SK-N-SH (cell line): ENCODE results near the gene MARK3. TPM values are rescaled to one million over a fixed set of nuclear protein-coding genes. Genes with fewer than 3 reads are reported as not detected.

Experiments used
- CTCF ChIA-PET: fragments of 300-600, 350-600 bp; formaldehyde crosslinking; extraction: SDS; loops from one replicate; lab custom pipeline; 2021; lab: Yijun Ruan, JAX
- POLR2A ChIA-PET: fragments of 350-600 bp; sonication (Branson Sonifier 250); formaldehyde crosslinking; extraction: SDS; loops from one replicate; lab custom pipeline; 2020; ENCODE audit warnings: antibody characterized with exemption, inconsistent platforms; lab: Yijun Ruan, JAX
- DNase-seq: peaks from one replicate; pipeline ENCODE4 v3.0.0; 2012
- H2AFZ ChIP-seq: fragments of 200-600 bp; sonication (generic); 2 replicates; pipeline ENCODE4 v1.8.1; 2016; ENCODE audit warnings: antibody characterized with exemption, mild to moderate bottlenecking, low read depth
- H3F3A ChIP-seq: fragments of 200-600 bp; sonication (generic); replicated peaks from 2 replicates; pipeline ENCODE3; 2016; ENCODE audit warnings: antibody characterized with exemption, mild to moderate bottlenecking; ENCODE audit not compliant: insufficient read depth
- H3K27ac ChIP-seq, 2 experiments: fragments of 200-500 bp in 1 of 2; fragments of 200-600 bp in 1 of 2; sonication (Bioruptor generic) in 1 of 2; sonication (generic), shearing (Covaris generic) in 1 of 2; 2 replicates each; pipeline versions ENCODE4 v1.5.1 to v1.6.1; 2014 to 2016; ENCODE audit warnings: low read depth in 2 of 2, inconsistent platforms in 1 of 2, low read length in 1 of 2, mild to moderate bottlenecking in 1 of 2, mixed read lengths in 1 of 2
- H3K27me3 ChIP-seq: fragments of 200-600 bp; sonication (generic), shearing (Covaris generic); 2 replicates; pipeline ENCODE4 v1.6.1; 2016; ENCODE audit warnings: mixed run types; ENCODE audit not compliant: insufficient read depth
- H3K36me3 ChIP-seq, 2 experiments: fragments of 200-500 bp in 1 of 2; fragments of 200-600 bp in 1 of 2; sonication (Bioruptor generic) in 1 of 2; sonication (generic) in 1 of 2; replicated peaks in 1 of 2; 2 replicates each; pipeline versions ENCODE3 to v1.5.1; 2014 to 2016; ENCODE audit warnings: low read length in 1 of 2, mild to moderate bottlenecking in 1 of 2; ENCODE audit not compliant: insufficient read depth in 2 of 2, control insufficient read depth in 1 of 2
- H3K4me1 ChIP-seq, 2 experiments: fragments of 200-500 bp in 1 of 2; fragments of 200-600 bp in 1 of 2; sonication (Bioruptor generic) in 1 of 2; sonication (generic), shearing (Covaris generic) in 1 of 2; 2 replicates each; pipeline versions ENCODE4 v1.5.1 to v1.6.1; 2014 to 2016; ENCODE audit warnings: low read depth in 1 of 2, low read length in 1 of 2, mixed run types in 1 of 2; ENCODE audit not compliant: insufficient read depth in 2 of 2, control insufficient read depth in 1 of 2
- H3K4me2 ChIP-seq: fragments of 200-600 bp; sonication (generic), shearing (Covaris generic); 2 replicates; pipeline ENCODE4 v1.6.1; 2017; ENCODE audit warnings: mixed run types
- H3K4me3 ChIP-seq, 2 experiments: fragments of 200-500 bp in 1 of 2; fragments of 200-600 bp in 1 of 2; sonication (Bioruptor generic) in 1 of 2; sonication (generic), shearing (Covaris generic) in 1 of 2; 2 replicates each; pipeline versions ENCODE4 v1.5.1 to v1.8.1; 2014 to 2016; ENCODE audit warnings: low read depth in 2 of 2, inconsistent platforms in 1 of 2, low read length in 1 of 2, mild to moderate bottlenecking in 1 of 2, mixed read lengths in 1 of 2, moderate library complexity in 1 of 2
- H3K79me2 ChIP-seq: fragments of 200-600 bp; sonication (generic); 2 replicates; pipeline ENCODE4 v1.8.1; 2017; ENCODE audit warnings: mild to moderate bottlenecking; ENCODE audit not compliant: insufficient read depth
- H3K9ac ChIP-seq: fragments of 200-600 bp; sonication (generic); 2 replicates; pipeline ENCODE4 v1.6.1; 2017; ENCODE audit warnings: mixed run types
- H3K9me2 ChIP-seq: fragments of 200-600 bp; sonication (generic); 2 replicates; pipeline ENCODE4 v1.6.1; 2017; ENCODE audit warnings: mixed run types
- H3K9me3 ChIP-seq: fragments of 200-600 bp; sonication (generic); 2 replicates; pipeline ENCODE4 v1.6.1; 2017; ENCODE audit warnings: mixed run types, mild to moderate bottlenecking, moderate library complexity
- H4K20me1 ChIP-seq: fragments of 200-600 bp; sonication (generic); 2 replicates; pipeline ENCODE4 v1.6.1; 2017; ENCODE audit warnings: mild to moderate bottlenecking, mixed run types; ENCODE audit not compliant: insufficient read depth
- CHD2 ChIP-seq: fragments of 150-350 bp; IDR thresholded peaks from 2 replicates; pipeline ENCODE4 v1.6.1; 2018; ENCODE audit warnings: low read length; ENCODE audit not compliant: partially characterized antibody
- CTCF ChIP-seq: fragments of 200-600 bp; sonication (generic); IDR thresholded peaks from 2 replicates; pipeline ENCODE4 v1.6.1; 2017; ENCODE audit warnings: antibody characterized with exemption, mild to moderate bottlenecking, moderate library complexity
- ELF1 ChIP-seq: IDR thresholded peaks from 2 replicates; pipeline ENCODE4 v1.4.0; 2012
- EP300 ChIP-seq, 2 experiments: IDR thresholded peaks; 2 replicates each; pipeline versions ENCODE4 v1.4.0 to v1.6.1; 2012; ENCODE audit warnings: borderline replicate concordance in 1 of 2, low read depth in 1 of 2, low read length in 1 of 2
- EZH2phosphoT487 ChIP-seq: fragments of 200-600 bp; sonication (generic); IDR thresholded peaks from 2 replicates; pipeline ENCODE4 v1.6.1; 2017; ENCODE audit warnings: low read depth, mixed run types, mild to moderate bottlenecking, antibody characterized with exemption, moderate library complexity, borderline replicate concordance
- FOXJ3 ChIP-seq: sonication (generic); formaldehyde crosslinking; IDR thresholded peaks from 2 replicates; pipeline ENCODE4 v1.5.1; 2020; ENCODE audit warnings: mild to moderate bottlenecking, missing genetic modification reagents
- FOXM1 ChIP-seq: IDR thresholded peaks from 2 replicates; pipeline ENCODE4 v1.4.0; 2012; ENCODE audit warnings: low read depth, mild to moderate bottlenecking
- JUND ChIP-seq: IDR thresholded peaks from 2 replicates; pipeline ENCODE4 v1.4.0; 2012
- NFIC ChIP-seq: IDR thresholded peaks from 2 replicates; pipeline ENCODE4 v1.4.0; 2012; ENCODE audit warnings: borderline replicate concordance
- NRF1 ChIP-seq: IDR thresholded peaks from 2 replicates; pipeline ENCODE4 v1.6.1; 2012; ENCODE audit warnings: low read depth, mild to moderate bottlenecking, low read length
- POLR2AphosphoS5 ChIP-seq: IDR thresholded peaks from 2 replicates; pipeline ENCODE4 v1.6.1; 2012; ENCODE audit warnings: low read depth, low read length
- RFX5 ChIP-seq: IDR thresholded peaks from 2 replicates; pipeline ENCODE4 v1.6.1; 2012; ENCODE audit warnings: mild to moderate bottlenecking, improper control_type of control experiment, low read length
- RXRA ChIP-seq: IDR thresholded peaks from 2 replicates; pipeline ENCODE4 v1.4.0; 2012; ENCODE audit warnings: low read depth, mild to moderate bottlenecking, borderline replicate concordance
- SMC3 ChIP-seq: IDR thresholded peaks from 2 replicates; pipeline ENCODE4 v1.6.1; 2012; ENCODE audit warnings: low read depth, low read length, improper control_type of control experiment
- TCF12 ChIP-seq: IDR thresholded peaks from 2 replicates; pipeline ENCODE4 v1.4.0; 2012
- USF2 ChIP-seq: fragments of 150-350 bp; IDR thresholded peaks from 2 replicates; pipeline ENCODE4 v1.6.1; 2017; ENCODE audit warnings: antibody characterized with exemption, low read length, low read depth, borderline replicate concordance
- YY1 ChIP-seq: IDR thresholded peaks from 2 replicates; pipeline ENCODE4 v1.4.0; 2012; ENCODE audit warnings: low read depth, mild to moderate bottlenecking
- WGBS: methylation state at CpG from one replicate; pipeline ENCODE4 v1.1.6; 2017; ENCODE audit warnings: low lambda C conversion rate; 5-methylcytosine and 5-hydroxymethylcytosine counted together
- polyA plus RNA-seq, 3 experiments: library from polyadenylated mRNA; depleted of rRNA; stranded (reverse); fragments of >200 nt; gene quantifications; 2 replicates each; pipeline ENCODE4 v1.2.3, GENCODE V29; 2012
- TF ChIP-seq, protein P1 (sequence below): IDR thresholded peaks from 2 replicates; pipeline ENCODE4 v1.4.0; 2012; ENCODE audit warnings: low read depth
- TF ChIP-seq, protein P2 (sequence below): IDR thresholded peaks from 2 replicates; pipeline ENCODE4 v1.4.0; 2012; ENCODE audit warnings: low read depth, borderline replicate concordance
- TF ChIP-seq, protein P3 (sequence below): IDR thresholded peaks from 2 replicates; pipeline ENCODE4 v1.6.1; 2012; ENCODE audit warnings: mild to moderate bottlenecking, low read depth, low read length, moderate library complexity

Gene MARK3
- polyA plus RNA-seq, 1 of the 3 experiments (the other 2 are of a cell fraction) = 73.4 TPM

DNA sequence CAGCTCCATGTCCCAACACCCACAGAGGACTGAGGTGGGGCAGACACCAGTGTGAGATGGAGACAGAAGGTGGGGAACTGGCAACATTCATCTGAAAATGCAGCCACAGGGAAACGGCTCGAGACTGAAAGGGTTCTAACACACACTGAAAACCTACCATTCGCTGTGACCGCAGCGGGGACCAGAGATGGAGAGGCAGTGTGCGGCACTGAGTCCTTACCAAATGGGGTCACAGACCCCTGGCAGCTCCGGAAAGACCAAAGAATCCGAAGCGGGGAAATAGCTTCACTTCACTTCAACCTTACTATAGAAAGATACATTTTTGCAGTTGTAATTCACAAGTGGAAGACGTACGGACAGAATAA lies 167.6 kb downstream of the MARK3 start:
- peak overlapping the region in 1 of 2 experiments; percentile 77; a peak in 2 of 4 replicates for H3K27ac ChIP-seq
- TF ChIP-seq CTCF (no peak), EP300 (IDR thresholded peaks at IDR 0.05; ENCODE audit: borderline replicate concordance in 1 of 2, low read depth in 1 of 2, low read length in 1 of 2) (no peak), YY1 (no peak), USF2 (no peak), JUND (no peak), POLR2AphosphoS5 (no peak), ELF1 (no peak), NFIC (no peak), SMC3 (no peak), FOXM1 (no peak), CHD2 (no peak), EZH2phosphoT487 (no peak), NRF1 (no peak), RFX5 (no peak), FOXJ3 (CRISPR knock-in tag) (no peak), TCF12 (no peak), RXRA (no peak)
- TF ChIP-seq, protein P1, sequence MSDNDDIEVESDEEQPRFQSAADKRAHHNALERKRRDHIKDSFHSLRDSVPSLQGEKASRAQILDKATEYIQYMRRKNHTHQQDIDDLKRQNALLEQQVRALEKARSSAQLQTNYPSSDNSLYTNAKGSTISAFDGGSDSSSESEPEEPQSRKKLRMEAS = no peak
- TF ChIP-seq, protein P2, sequence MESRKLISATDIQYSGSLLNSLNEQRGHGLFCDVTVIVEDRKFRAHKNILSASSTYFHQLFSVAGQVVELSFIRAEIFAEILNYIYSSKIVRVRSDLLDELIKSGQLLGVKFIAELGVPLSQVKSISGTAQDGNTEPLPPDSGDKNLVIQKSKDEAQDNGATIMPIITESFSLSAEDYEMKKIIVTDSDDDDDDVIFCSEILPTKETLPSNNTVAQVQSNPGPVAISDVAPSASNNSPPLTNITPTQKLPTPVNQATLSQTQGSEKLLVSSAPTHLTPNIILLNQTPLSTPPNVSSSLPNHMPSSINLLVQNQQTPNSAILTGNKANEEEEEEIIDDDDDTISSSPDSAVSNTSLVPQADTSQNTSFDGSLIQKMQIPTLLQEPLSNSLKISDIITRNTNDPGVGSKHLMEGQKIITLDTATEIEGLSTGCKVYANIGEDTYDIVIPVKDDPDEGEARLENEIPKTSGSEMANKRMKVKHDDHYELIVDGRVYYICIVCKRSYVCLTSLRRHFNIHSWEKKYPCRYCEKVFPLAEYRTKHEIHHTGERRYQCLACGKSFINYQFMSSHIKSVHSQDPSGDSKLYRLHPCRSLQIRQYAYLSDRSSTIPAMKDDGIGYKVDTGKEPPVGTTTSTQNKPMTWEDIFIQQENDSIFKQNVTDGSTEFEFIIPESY = no peak
- TF ChIP-seq, protein P3, sequence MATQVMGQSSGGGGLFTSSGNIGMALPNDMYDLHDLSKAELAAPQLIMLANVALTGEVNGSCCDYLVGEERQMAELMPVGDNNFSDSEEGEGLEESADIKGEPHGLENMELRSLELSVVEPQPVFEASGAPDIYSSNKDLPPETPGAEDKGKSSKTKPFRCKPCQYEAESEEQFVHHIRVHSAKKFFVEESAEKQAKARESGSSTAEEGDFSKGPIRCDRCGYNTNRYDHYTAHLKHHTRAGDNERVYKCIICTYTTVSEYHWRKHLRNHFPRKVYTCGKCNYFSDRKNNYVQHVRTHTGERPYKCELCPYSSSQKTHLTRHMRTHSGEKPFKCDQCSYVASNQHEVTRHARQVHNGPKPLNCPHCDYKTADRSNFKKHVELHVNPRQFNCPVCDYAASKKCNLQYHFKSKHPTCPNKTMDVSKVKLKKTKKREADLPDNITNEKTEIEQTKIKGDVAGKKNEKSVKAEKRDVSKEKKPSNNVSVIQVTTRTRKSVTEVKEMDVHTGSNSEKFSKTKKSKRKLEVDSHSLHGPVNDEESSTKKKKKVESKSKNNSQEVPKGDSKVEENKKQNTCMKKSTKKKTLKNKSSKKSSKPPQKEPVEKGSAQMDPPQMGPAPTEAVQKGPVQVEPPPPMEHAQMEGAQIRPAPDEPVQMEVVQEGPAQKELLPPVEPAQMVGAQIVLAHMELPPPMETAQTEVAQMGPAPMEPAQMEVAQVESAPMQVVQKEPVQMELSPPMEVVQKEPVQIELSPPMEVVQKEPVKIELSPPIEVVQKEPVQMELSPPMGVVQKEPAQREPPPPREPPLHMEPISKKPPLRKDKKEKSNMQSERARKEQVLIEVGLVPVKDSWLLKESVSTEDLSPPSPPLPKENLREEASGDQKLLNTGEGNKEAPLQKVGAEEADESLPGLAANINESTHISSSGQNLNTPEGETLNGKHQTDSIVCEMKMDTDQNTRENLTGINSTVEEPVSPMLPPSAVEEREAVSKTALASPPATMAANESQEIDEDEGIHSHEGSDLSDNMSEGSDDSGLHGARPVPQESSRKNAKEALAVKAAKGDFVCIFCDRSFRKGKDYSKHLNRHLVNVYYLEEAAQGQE = no peak
- no peaks in the 10 kb centered on the region for H3K27me3 ChIP-seq
- ChIA-PET POLR2A (interaction anchor here (1.3 kb wide), 1 partner anchor 9 kb away, joined by 4 read pairs; the partner anchor contains the start of genes BAG5 and COA8), CTCF (interaction anchor here (1.0 to 11.6 kb wide), 5 partner anchors 9 to 52 kb away, joined by 3 to 194 read pairs (median 11); partner anchors contain the start of genes BAG5 and CKB)
- H3F3A ChIP-seq = peaks cover 27% of the 10 kb centered on the region
- H3K79me2 ChIP-seq = peaks cover 67% of the 10 kb centered on the region
- H3K9me2 ChIP-seq = no peaks in the 10 kb centered on the region
- 97% methylated on average over 11 of the region's 11 CpGs for WGBS
- DNase-seq = no peak
- peaks cover 2 to 19% of the 10 kb centered on the region in 2 experiments; a peak in 3 of 4 replicates for H3K4me1 ChIP-seq
- no peak overlapping the region for H3K4me3 ChIP-seq
- H4K20me1 ChIP-seq = peaks cover 22% of the 10 kb centered on the region
- no peak overlapping the region for H2AFZ ChIP-seq
- H3K9ac ChIP-seq = 0 out of 2 replicates have a peak overlapping the region, but pooled peaks have one; percentile 46
- H3K4me2 ChIP-seq = peak overlapping the region; percentile 63
- H3K36me3 ChIP-seq = peaks cover 3 to 4% of the 10 kb centered on the region in 2 experiments
- H3K9me3 ChIP-seq = no peaks in the 10 kb centered on the region
